ENCODE measurements around the gene NOP14. TPM values are rescaled to one million over a fixed set of nuclear protein-coding genes. Genes with fewer than 3 reads are reported as not detected.

The NOP14 gene
- total and polyA plus RNA-seq, 2 of the 8 experiments (the other 6 are each of a cell fraction or from before 2014, with no cell fraction given) = 8.6 to 45.3 TPM

- Histone ChIP-seq H2BK12ac (ENCODE audit: low read depth, low read length) (no peak overlapping the region), H4K8ac (ENCODE audit: extremely low read depth, insufficient read depth, low read length) (no peak overlapping the region), H2AFZ (ENCODE audit: low read length) (no peak overlapping the region), H3K9ac (replicated peaks in 1 of 4; ENCODE audit: extremely low read depth in 1 of 4, low read depth in 3 of 4, low read length in 3 of 4) (no peak overlapping the region), H3K56ac (replicated peaks; ENCODE audit: insufficient read length, low read depth, low read length) (no peak overlapping the region), H2AK5ac (ENCODE audit: low read depth, low read length) (no peak overlapping the region), H3K27me3 (replicated peaks in 1 of 4; ENCODE audit: control insufficient read depth in 3 of 4, extremely low read depth in 1 of 4, insufficient read depth in 3 of 4, low read length in 3 of 4) (no peaks in the 10 kb centered on the region), H3K23me2 (ENCODE audit: low read depth, low read length) (no peaks in the 10 kb centered on the region), H2BK120ac (replicated peaks; ENCODE audit: low read depth, low read length) (no peak overlapping the region), H3K18ac (ENCODE audit: extremely low read depth, low read length) (no peak overlapping the region), H3K23ac (ENCODE audit: insufficient read length) (no peak overlapping the region), H3K4ac (replicated peaks; ENCODE audit: insufficient read length, low read depth, low read length) (no peak overlapping the region), H4K20me1 (replicated peaks in 1 of 2; ENCODE audit: control insufficient read depth in 1 of 2, insufficient read depth in 2 of 2, low read length in 2 of 2) (no peaks in the 10 kb centered on the region), H3K36me3 (ENCODE audit: control insufficient read depth in 2 of 4, insufficient read depth in 4 of 4, low read length in 3 of 4) (no peaks in the 10 kb centered on the region), H2BK5ac (ENCODE audit: low read depth, low read length) (no peak overlapping the region), H2BK15ac (ENCODE audit: low read length) (no peak overlapping the region), H3K27ac (ENCODE audit: low read depth, low read length) (no peak overlapping the region), H4K91ac (replicated peaks; ENCODE audit: insufficient read length, low read length) (no peak overlapping the region), H3K4me1 (replicated peaks in 1 of 4; ENCODE audit: control insufficient read depth in 3 of 4, insufficient read depth in 4 of 4, low read length in 3 of 4) (no peaks in the 10 kb centered on the region), H3K79me2 (ENCODE audit: control insufficient read depth in 1 of 2, insufficient read depth in 2 of 2, low read length in 2 of 2) (no peaks in the 10 kb centered on the region), H4K5ac (ENCODE audit: insufficient read length, low read depth, low read length) (no peak overlapping the region), H2BK20ac (ENCODE audit: low read length) (no peak overlapping the region), H3K14ac (ENCODE audit: insufficient read length) (no peak overlapping the region), H3K4me2 (ENCODE audit: insufficient read depth in 1 of 2, low read depth in 2 of 2, low read length in 2 of 2) (no peak overlapping the region), H3K4me3 (ENCODE audit: extremely low read depth in 1 of 4, insufficient read depth in 2 of 4, low read depth in 3 of 4, low read length in 4 of 4) (no peak overlapping the region), H3K9me3 (ENCODE audit: insufficient read depth in 2 of 2, low read depth in 1 of 2, low read length in 1 of 2) (no peaks in the 10 kb centered on the region), H3K79me1 (ENCODE audit: low read depth, low read length) (no peaks in the 10 kb centered on the region)
- DNase-seq (ENCODE audit: low read depth in 1 of 2, low spot score in 2 of 2) = no peak
- ChIA-PET CTCF (ENCODE audit: partially characterized antibody) (no interaction called here), POLR2A (ENCODE audit: partially characterized antibody) (interaction anchor here (0.8 kb wide), 1 partner anchor 9 kb away, joined by 3 read pairs; no protein-coding TSS in a partner anchor)
- no peak for FAIRE-seq
- TF ChIP-seq KDM5A (IDR thresholded peaks at IDR 0.05; ENCODE audit: low read length) = no peak
- no peak for TF ChIP-seq SRF (IDR thresholded peaks at IDR 0.05; ENCODE audit: low read depth, low read length)
- no peak for TF ChIP-seq RAD21 (IDR thresholded peaks at IDR 0.05 in 1 of 2, conservative IDR thresholded peaks at IDR 0.05 in 1 of 2; ENCODE audit: low read depth in 2 of 2, low read length in 2 of 2)
- TF ChIP-seq RXRA (IDR thresholded peaks at IDR 0.05; ENCODE audit: insufficient read depth, low read depth, low read length) = no peak
- TF ChIP-seq JUND (IDR thresholded peaks at IDR 0.05; ENCODE audit: low read length) = no peak
- TF ChIP-seq CHD1 (IDR thresholded peaks at IDR 0.05; ENCODE audit: low read depth, low read length) = no peak
- TF ChIP-seq POLR2AphosphoS5 (IDR thresholded peaks at IDR 0.05; ENCODE audit: low read depth, low read length) = no peak
- no peak for TF ChIP-seq EGR1 (IDR thresholded peaks at IDR 0.05; ENCODE audit: borderline replicate concordance, low read depth, low read length)
- no peak for TF ChIP-seq USF2 (IDR thresholded peaks at IDR 0.05; ENCODE audit: low read length)
- no peak for TF ChIP-seq NANOG (IDR thresholded peaks at IDR 0.05; ENCODE audit: insufficient read depth, low read depth, low read length, poor library complexity, severe bottlenecking)
- no peak for TF ChIP-seq SIN3A (conservative IDR thresholded peaks at IDR 0.05 in 1 of 2, IDR thresholded peaks at IDR 0.05 in 1 of 2; ENCODE audit: low read depth in 1 of 2, low read length in 2 of 2)
- TF ChIP-seq PHF8 (conservative IDR thresholded peaks at IDR 0.05; ENCODE audit: low read depth, low read length) = no peak
- 90% methylated on average over 3 of the region's 3 CpGs; no CpG with 5 or more reads in 1 of the 2 experiments for WGBS, 2 experiments (ENCODE audit: extremely low coverage in 1 of 2, insufficient coverage in 1 of 2, insufficient read length in 1 of 2, insufficient replicate concordance in 2 of 2, low coverage in 1 of 2, low lambda C conversion rate in 2 of 2, missing lambda C conversion rate in 1 of 2)
Observed at GRCh38 chr4:2971275-2971674, 8.1 kb upstream of the NOP14 start.
